HepG2 (cell line): Measurements from ENCODE around the gene ARL15. TPM values are rescaled to one million over a fixed set of nuclear protein-coding genes. Genes with fewer than 3 reads are reported as not detected.

ENCODE experiments used
- ATAC-seq: fragments of 200-7000 bp; cut with Tn5 transposase; 3 replicates; pipeline ENCODE4 v1.9.1; 2020; ENCODE audit warnings: mild to moderate bottlenecking, moderate library complexity
- BruUV-seq: library from RNA; stranded (reverse); fragments of 400-500 nt; replicated peaks from 2 replicates; lab custom pipeline; 2021; lab: Mats Ljungman, UMichigan
- CTCF ChIA-PET: fragments of 300-600 bp; formaldehyde crosslinking; extraction: SDS; loops from one replicate; lab custom pipeline; 2021; ENCODE audit warnings: low total read pairs, inconsistent platforms, low intra/inter-chr PET ratio; lab: Yijun Ruan, JAX
- POLR2A ChIA-PET: fragments of 350-600 bp; sonication (Branson Sonifier 250); formaldehyde crosslinking; loops from one replicate; lab custom pipeline; 2020; ENCODE audit warnings: antibody characterized with exemption, inconsistent platforms; lab: Yijun Ruan, JAX
- DNase-seq: peaks from one replicate; pipeline ENCODE4 v3.0.0-alpha.2; 2015; ENCODE audit warnings: low spot score
- FAIRE-seq: peaks from 3 replicates; lab custom pipeline; 2011; peaks lifted over from hg19 to GRCh38; lab: Jason Lieb, UNC
- H2AFZ ChIP-seq: one replicate; pipeline ENCODE4 v1.6.1; 2011; ENCODE audit warnings: low read length, inconsistent platforms
- H3K27ac ChIP-seq: fragments of 300-600 bp; 3 replicates; pipeline ENCODE4 v1.8.0; 2011; ENCODE audit warnings: mixed run types, mild to moderate bottlenecking, mixed read lengths, low read length, inconsistent platforms; ENCODE audit not compliant: insufficient read depth; ENCODE audit errors: extremely low read length
- H3K27me3 ChIP-seq, 2 experiments: fragments of 200-600 bp in 1 of 2; 2 replicates in 1 of 2; 3 replicates in 1 of 2; pipeline versions ENCODE4 v1.6.0 to v1.8.0; 2011; ENCODE audit warnings: low read length in 2 of 2, mild to moderate bottlenecking in 2 of 2, moderate library complexity in 2 of 2, inconsistent platforms in 1 of 2; ENCODE audit not compliant: insufficient read depth in 2 of 2, control insufficient read depth in 1 of 2
- H3K36me3 ChIP-seq, 2 experiments: fragments of 200-600 bp in 1 of 2; replicated peaks in 1 of 2; 2 replicates in 1 of 2; 3 replicates in 1 of 2; pipeline versions ENCODE4 v1.5.1 to v1.8.0; 2011; ENCODE audit warnings: low read length in 2 of 2, inconsistent platforms in 1 of 2; ENCODE audit not compliant: insufficient read depth in 2 of 2, control insufficient read depth in 1 of 2
- H3K4me1 ChIP-seq: 2 replicates; pipeline ENCODE4 v1.5.1; 2012; ENCODE audit warnings: low read length, inconsistent platforms; ENCODE audit not compliant: insufficient read depth
- H3K4me2 ChIP-seq: 2 replicates; pipeline ENCODE4 v1.6.0; 2011; ENCODE audit warnings: low read depth, low read length, inconsistent platforms
- H3K4me3 ChIP-seq, 3 experiments: fragments of 200-600 bp in 1 of 3; sonication (generic), shearing (Covaris generic) in 1 of 3; replicated peaks in 1 of 3; 2 replicates each; pipeline ENCODE4 v1.5.1; 2011 to 2016; ENCODE audit warnings: low read length in 3 of 3, inconsistent platforms in 2 of 3, low read depth in 2 of 3, mild to moderate bottlenecking in 2 of 3, control low read depth in 1 of 3, mixed read lengths in 1 of 3; ENCODE audit not compliant: insufficient read depth in 1 of 3
- H3K79me2 ChIP-seq: one replicate; pipeline ENCODE4 v1.6.1; 2011; ENCODE audit warnings: low read length, inconsistent platforms; ENCODE audit not compliant: insufficient read depth
- H3K9ac ChIP-seq: 2 replicates; pipeline ENCODE4 v1.6.0; 2011; ENCODE audit warnings: mild to moderate bottlenecking, low read depth, low read length, inconsistent platforms; ENCODE audit not compliant: insufficient read depth
- H3K9me3 ChIP-seq: 2 replicates; pipeline ENCODE4 v1.5.1; 2012; ENCODE audit warnings: mild to moderate bottlenecking, low read length
- H4K20me1 ChIP-seq: 2 replicates; pipeline ENCODE4 v1.6.0; 2011; ENCODE audit warnings: inconsistent platforms, mild to moderate bottlenecking, low read length, moderate library complexity; ENCODE audit not compliant: insufficient read depth
- CENPBD1 ChIP-seq: sonication (generic); formaldehyde crosslinking; IDR thresholded peaks from 2 replicates; pipeline ENCODE4 v1.8.0; 2022; ENCODE audit warnings: missing genetic modification reagents, low read depth, mild to moderate bottlenecking, borderline replicate concordance
- DBP ChIP-seq: sonication (generic); formaldehyde crosslinking; IDR thresholded peaks from 2 replicates; pipeline ENCODE4 v1.4.0; 2020; ENCODE audit warnings: missing genetic modification reagents; ENCODE audit errors: not compliant biosample characterization
- FOSL2 ChIP-seq: sonication (generic); formaldehyde crosslinking; IDR thresholded peaks from 2 replicates; pipeline ENCODE4 v1.4.0; 2020; ENCODE audit warnings: missing genetic modification reagents
- NPAS2 ChIP-seq: sonication (generic); formaldehyde crosslinking; IDR thresholded peaks from 2 replicates; pipeline ENCODE4 v1.8.0; 2022; ENCODE audit warnings: mild to moderate bottlenecking, missing genetic modification reagents, borderline replicate concordance
- PHB2 ChIP-seq: fragments of 450-650 bp; IDR thresholded peaks from 2 replicates; pipeline ENCODE4 v1.6.1; 2018; ENCODE audit not compliant: partially characterized antibody
- RNF219 ChIP-seq: sonication (generic); formaldehyde crosslinking; IDR thresholded peaks from 2 replicates; pipeline ENCODE4 v1.5.0; 2020; ENCODE audit warnings: mild to moderate bottlenecking, missing genetic modification reagents
- STAT5B ChIP-seq: sonication (generic); formaldehyde crosslinking; IDR thresholded peaks from 2 replicates; pipeline ENCODE4 v1.4.0; 2020; ENCODE audit warnings: missing genetic modification reagents
- ZEB1 ChIP-seq: IDR thresholded peaks from 2 replicates; pipeline ENCODE4 v1.6.1; 2012; ENCODE audit warnings: mild to moderate bottlenecking, low read depth, inconsistent platforms; ENCODE audit not compliant: insufficient replicate concordance
- ZNF512B ChIP-seq: sonication (generic); formaldehyde crosslinking; IDR thresholded peaks from 2 replicates; pipeline ENCODE4 v1.5.1; 2020; ENCODE audit warnings: missing genetic modification reagents, mild to moderate bottlenecking, borderline replicate concordance
- in situ Hi-C: cut with HindIII; loops from 2 replicates; pipeline ENCODE4 v1.10.0; 2017; ENCODE audit warnings: low pct_unique_long_range_greater_than_20kb; ENCODE audit not compliant: extremely low pct_ligation_motif_present
- intact Hi-C: fragments of 100-400 bp; cut with micrococcal nuclease; formaldehyde crosslinking; loops from one replicate; pipeline ENCODE4 v1.10.0; 2022; ENCODE audit not compliant: unreplicated experiment
- polyA plus RNA-seq, 8 experiments: library from polyadenylated mRNA; depleted of rRNA in 3 of 8; stranded (reverse) in 7 of 8; unstranded in 1 of 8; fragments of >200 nt; fragmentation: Illumina TruSeq in 4 of 8; extraction: Trizol in 4 of 8; gene quantifications; 2 replicates each; pipeline versions ENCODE4 v1.2.1 to v1.2.3, GENCODE V29; 2011 to 2016; ENCODE audit warnings: low read depth in 4 of 8, missing spikeins in 1 of 8, mixed read lengths in 1 of 8; ENCODE audit not compliant: insufficient read depth in 1 of 8
- total RNA-seq, 5 experiments: library from RNA; depleted of rRNA; stranded (reverse); fragments of >200 nt; fragmentation: Illumina TruSeq; extraction: Trizol; gene quantifications; 2 replicates each; pipeline ENCODE4 v1.2.3, GENCODE V29; 2016; ENCODE audit warnings: low read depth in 1 of 5

The ARL15 gene
- total and polyA plus RNA-seq, 2 of the 13 experiments (the other 11 are each of a cell fraction or from before 2014, with no cell fraction given) = 2.5 to 7.7 TPM

GRCh38 chr5:54259090-54259489 is 51.3 kb downstream of the ARL15 start:
- ChIA-PET CTCF (no interaction called here), POLR2A (no interaction called here)
- no peaks in the 10 kb centered on the region for H3K9me3 ChIP-seq
- in situ Hi-C loops (no loop called here), intact Hi-C loops (no loop called here)
- no peaks in the 10 kb centered on the region for H3K4me1 ChIP-seq
- no peaks in the 10 kb centered on the region for H3K79me2 ChIP-seq
- no peak overlapping the region for H3K9ac ChIP-seq
- DNase-seq (no peak), FAIRE-seq (no peak), ATAC-seq (no peak)
- no peak for TF ChIP-seq RNF219
- TF ChIP-seq PHB2 = no peak
- TF ChIP-seq NPAS2 = no peak
- no peak for TF ChIP-seq STAT5B (CRISPR knock-in tag)
- no peak for TF ChIP-seq CENPBD1 (CRISPR knock-in tag)
- no peak for TF ChIP-seq FOSL2 (CRISPR knock-in tag)
- no peak for TF ChIP-seq ZNF512B (CRISPR knock-in tag)
- no peak for TF ChIP-seq ZEB1
- TF ChIP-seq DBP (CRISPR knock-in tag) = no peak
- H3K4me2 ChIP-seq = no peak overlapping the region
- H3K27ac ChIP-seq = no peak overlapping the region
- H3K4me3 ChIP-seq = no peak overlapping the region
- H2AFZ ChIP-seq = no peak overlapping the region
- no TSS peak for BruUV-seq
- H3K36me3 ChIP-seq = no peaks in the 10 kb centered on the region
- no peaks in the 10 kb centered on the region for H3K27me3 ChIP-seq
- no peaks in the 10 kb centered on the region for H4K20me1 ChIP-seq
